Measurements from ENCODE around the gene RNU1-2.
"Not testable (repeated sequence)": the region's sequence is repeated elsewhere in the genome, so short reads cannot be mapped to it uniquely, and the experiment has no call there.

Gene RNU1-2

GRCh38 chr1:16895598-16896315 is at the start of gene RNU1-2:
RNU1-2 (plus strand) TSS chr1:16895980.
- DNase-seq = peak; percentile 77 to 95

GRCh38 chr1:16856201-16856600 is 39.6 kb upstream of the RNU1-2 start:
- not testable (repeated sequence) for DNase-seq

GRCh38 chr1:16859167-16860041 is 36.4 kb upstream of the RNU1-2 start:
- not testable (repeated sequence) for DNase-seq

GRCh38 chr1:16860048-16860447 is 35.7 kb upstream of the RNU1-2 start:
- not testable (repeated sequence) for DNase-seq

DNA sequence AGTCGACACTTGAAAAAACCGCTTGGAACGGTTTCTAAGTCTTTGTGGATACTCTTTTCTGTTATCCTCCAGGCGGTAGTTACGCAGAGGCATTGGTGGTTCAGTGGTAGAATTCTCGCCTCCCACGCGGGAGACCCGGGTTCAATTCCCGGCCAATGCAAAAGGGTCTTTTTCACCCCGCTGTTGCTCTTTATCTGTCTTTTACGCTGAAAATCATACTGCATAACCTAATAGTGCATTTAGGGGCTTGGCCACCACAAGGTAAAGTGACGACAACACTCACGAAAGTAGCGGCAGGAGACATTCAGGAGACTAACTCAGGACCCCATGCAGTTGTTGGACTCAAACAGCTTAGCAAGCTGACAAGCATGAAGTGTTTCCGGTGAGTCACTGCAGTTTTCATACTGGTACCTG is 33.9 kb upstream of the RNU1-2 start:
- not testable (repeated sequence) for DNase-seq

GRCh38 chr1:16862415-16862814 is 33.4 kb upstream of the RNU1-2 start:
- DNase-seq = not testable (repeated sequence)

- DNase-seq = not testable (repeated sequence)
Observed at GRCh38 chr1:16863024-16863423, 32.8 kb upstream of the RNU1-2 start.

DNA sequence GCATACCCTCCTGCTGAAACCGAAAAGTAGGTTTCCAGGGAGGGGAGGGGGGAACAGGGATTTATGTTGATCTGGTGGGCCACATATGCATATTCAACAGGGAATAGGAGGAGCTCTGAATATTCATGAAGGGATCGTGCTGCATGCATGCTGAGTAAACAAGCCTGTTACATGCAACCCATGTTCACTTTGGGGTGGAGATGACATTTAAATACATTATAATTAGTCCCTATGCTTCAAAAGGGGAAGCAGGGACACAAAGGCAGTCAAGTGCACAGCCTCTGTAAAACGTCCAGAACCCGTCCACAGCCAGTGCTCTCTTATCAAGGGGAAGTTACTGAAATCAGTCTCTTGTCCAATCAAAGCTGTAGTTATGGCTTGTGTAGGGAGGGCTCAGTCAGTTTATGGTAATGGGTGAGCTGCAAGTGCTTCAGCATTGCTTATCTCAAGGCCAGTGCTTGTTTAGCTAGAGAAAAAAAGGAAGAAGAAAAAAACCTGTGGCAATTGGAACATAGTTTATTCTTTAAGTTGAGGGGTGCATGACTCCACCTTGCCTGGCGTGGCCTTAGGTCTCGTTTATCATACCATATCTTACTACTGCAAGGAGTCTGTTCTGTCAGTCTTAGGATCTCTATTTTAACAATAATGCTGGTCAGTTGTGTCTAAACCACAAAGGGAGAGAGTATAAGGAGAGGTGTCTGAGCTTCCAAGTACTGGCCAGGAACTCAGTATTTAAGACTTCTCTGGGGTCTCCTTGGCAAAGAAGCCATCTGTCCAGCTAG is 28.7 kb upstream of the RNU1-2 start:
- DNase-seq = not testable (repeated sequence)

DNA sequence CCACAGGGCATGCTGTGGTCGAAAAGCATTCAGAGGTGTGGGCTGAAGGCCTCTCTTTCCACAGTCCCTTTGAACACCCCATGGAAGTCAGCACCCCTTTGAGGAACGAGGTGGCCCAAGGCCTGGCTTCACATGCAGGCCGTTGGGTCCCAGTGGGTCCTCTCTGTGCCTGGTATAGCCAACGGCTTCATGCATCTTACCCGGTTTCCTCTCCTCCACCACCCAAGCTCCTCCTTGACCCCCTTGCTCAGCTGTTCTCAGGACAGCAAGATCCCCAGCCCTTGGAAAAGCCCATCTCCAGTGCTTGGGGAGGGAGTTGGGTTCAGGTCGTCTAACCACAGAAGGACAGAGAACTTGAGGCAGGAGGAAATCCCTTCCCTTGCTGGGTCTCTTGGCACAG is 27.0 kb upstream of the RNU1-2 start:
- DNase-seq = not testable (repeated sequence)

- DNase-seq = not testable (repeated sequence)
Observed at GRCh38 chr1:16869996-16870395, 25.8 kb upstream of the RNU1-2 start.

GRCh38 chr1:16871171-16871570 is 24.6 kb upstream of the RNU1-2 start:
- DNase-seq = not testable (repeated sequence)

GRCh38 chr1:16872152-16873075 is 23.4 kb upstream of the RNU1-2 start:
- not testable (repeated sequence) for DNase-seq

DNA sequence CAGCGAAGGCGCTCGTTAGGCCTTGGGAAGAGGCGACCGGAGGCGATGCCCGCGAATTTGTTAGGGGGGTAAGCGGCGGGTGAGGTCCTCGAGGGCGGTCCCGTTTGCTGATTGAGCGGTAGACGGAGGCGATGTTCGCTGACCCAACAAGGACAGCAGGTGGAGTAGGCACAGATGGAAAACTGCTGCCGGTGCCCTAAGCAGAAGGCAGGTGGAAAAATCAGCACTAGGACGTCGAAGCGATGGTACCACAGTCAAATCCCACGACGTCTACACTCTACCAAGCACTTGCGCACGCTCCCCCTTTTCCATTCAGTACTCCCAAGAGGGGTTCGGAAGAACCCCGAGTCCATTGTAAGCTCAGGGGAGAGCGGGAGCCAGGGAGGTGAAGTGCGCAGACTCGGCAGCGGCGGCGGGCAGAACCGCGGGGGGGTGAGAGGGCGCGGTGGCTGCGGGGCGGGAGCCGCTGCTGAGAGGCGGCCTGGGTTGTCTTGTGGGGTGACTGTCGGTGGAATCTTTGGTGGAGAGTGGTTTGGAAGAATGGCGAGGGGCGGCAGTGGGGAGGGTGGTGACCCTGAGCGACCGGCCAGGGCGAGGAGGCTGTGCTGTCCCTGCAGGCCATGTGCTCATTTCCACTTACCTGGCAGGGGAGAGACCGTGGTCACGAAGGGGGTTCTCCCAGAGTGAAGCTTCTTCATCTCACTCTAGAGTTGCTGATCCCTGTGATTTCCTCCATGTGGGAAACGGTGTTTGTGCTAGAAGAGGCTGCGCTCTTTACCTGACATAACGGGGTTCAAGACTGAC is 22.5 kb upstream of the RNU1-2 start:
- DNase-seq = not testable (repeated sequence)

GRCh38 chr1:16874968-16875765 is 20.6 kb upstream of the RNU1-2 start:
- not testable (repeated sequence) for DNase-seq

GRCh38 chr1:16881742-16882141 is 14.0 kb upstream of the RNU1-2 start:
- not testable (repeated sequence) for DNase-seq

DNA sequence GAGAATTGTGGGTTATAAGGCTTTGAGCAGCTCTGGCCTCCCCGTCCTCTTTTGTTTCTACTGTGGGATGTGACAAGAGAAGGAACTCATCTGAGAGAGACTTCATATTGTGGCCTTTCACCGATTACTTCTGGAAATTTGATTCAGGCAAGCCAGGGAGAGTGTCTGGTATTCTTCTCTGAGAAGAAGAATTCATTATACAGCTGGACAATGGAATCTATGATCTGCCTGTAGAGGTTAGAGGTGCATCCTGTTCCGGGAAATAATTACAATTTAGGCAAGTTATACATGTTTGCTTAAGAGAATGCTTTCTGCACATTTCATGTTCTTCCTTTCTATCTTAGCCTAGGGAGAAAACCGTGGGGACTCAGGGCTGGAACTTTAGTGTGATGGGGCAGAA is 12.8 kb upstream of the RNU1-2 start:
- DNase-seq = no peak

- not testable (repeated sequence) for DNase-seq
Observed at GRCh38 chr1:16884487-16884886, 11.3 kb upstream of the RNU1-2 start.

- no peak for DNase-seq
Observed at GRCh38 chr1:16886860-16887605, 8.7 kb upstream of the RNU1-2 start.

All from bone marrow (tissue), 2 donors.